ENCODE data around the gene C1orf141.
"Not testable (repeated sequence)": the region's sequence is repeated elsewhere in the genome, so short reads cannot be mapped to it uniquely, and the experiment has no call there.

Gene C1orf141

GRCh38 chr1:67134695-67135094 is at the start of gene C1orf141:
Gene C1orf141, minus strand, starts transcription at chr1:67134970. Its CDS starts 7,730 bp downstream, at chr1:67127240.
- no peak for DNase-seq

GRCh38 chr1:67175530-67176087 is 40.8 kb upstream of the C1orf141 start:
- DNase-seq, result peak; percentile 50

GRCh38 chr1:67174716-67175284 is 40.0 kb upstream of the C1orf141 start:
- DNase-seq, result peak; percentile 47

DNA sequence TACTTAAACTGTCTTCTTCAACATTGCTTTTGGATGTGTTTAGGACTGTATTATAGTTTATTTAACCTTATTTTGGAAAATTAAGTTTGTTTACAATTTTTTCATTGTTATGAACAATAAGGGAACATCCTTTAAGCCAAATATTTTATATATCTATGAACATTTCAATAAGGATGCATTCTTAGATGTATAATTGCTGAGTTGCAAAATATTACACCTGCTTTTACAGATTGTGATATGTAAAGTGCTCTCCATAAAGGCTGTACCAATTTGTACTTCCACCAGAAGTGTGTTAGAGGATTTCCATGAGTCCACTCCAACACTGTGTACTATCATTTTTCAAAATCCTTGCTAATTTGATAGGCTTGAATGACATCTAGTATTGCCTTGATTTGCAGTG is 39.2 kb upstream of the C1orf141 start:
- no peak for DNase-seq

- no peak for DNase-seq
Measured at GRCh38 chr1:67171978-67172377, 37.2 kb upstream of the C1orf141 start.

DNA sequence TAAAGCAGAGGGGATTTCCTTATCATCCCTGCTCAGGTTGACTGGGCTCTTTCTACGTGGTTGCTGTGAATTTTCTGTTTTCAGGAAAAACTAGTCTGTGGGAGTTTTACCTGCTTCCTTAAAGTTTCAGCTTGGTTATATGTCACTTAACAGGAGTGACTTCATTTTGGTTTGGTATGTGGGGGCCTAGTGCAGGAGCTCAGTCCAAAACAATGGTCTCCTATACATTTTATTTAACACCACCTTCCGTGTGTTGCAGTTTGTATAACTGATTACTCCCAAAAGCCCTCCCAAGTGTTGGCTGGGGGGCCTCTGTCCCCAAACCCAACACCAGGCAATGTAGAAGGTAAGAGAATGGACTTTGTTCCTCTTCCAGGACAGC is 36.8 kb upstream of the C1orf141 start:
- DNase-seq, result no peak

DNA sequence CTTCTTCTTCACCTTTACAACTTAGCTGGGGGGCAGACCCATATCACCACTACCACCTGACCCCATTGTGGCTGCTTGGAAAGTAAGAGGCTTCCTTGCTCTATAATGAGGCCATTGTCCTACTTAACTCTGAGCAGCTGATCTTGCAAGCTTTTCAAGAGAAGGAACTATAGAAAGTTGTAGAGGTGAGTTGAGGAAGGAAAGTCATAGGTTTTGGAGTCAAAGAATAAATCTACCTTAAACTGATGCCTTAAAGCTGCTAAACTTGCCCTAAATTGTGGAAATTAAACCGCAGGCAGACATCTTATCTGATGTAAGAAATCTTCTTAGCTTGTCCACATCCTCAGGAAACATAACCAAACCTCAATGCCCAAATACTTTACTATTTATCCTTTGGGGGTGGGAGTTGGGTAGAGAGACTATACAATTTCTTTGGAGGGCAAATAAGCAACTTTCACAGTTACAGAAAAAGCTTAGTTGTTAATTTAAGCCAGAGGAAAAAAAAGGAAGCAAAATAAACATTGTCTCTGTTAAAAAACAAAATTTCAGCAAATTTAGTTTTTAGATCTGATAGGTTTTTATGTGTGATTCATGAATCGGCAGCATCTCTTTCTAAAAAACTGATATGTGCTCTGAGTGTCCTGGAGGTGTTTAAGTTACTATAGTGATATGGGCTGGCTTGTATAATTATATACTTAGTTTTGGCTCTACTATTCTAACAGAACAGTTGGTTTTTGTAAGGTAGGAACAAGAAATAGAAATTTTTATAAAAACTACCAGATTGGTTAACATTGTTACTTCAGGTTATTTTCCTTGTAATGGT is 36.2 kb upstream of the C1orf141 start:
- DNase-seq, result no peak

GRCh38 chr1:67169932-67170331 is 35.2 kb upstream of the C1orf141 start:
- DNase-seq, result no peak

- DNase-seq, result no peak
Measured at GRCh38 chr1:67169496-67169895, 34.7 kb upstream of the C1orf141 start.

DNA sequence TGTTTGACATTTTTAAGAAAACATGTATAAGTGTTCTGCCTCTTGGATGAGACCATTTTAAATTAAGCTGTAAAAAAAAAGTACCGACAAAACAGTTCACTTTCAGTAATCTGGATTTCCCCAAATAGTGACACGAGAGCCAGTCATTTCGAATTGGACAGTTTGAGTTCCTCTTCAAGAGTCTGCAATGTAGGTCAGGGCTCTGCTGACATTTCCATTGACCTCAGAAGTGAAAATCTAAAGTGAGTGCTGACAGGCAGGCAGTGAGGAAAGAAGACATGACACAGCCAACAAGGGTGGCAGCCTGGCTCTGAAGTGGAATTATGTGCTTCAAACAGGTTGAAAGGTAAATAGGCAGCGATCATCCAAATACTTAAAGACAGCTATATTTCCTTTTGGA is 31.4 kb upstream of the C1orf141 start, which contains the start of gene IL23R:
Gene IL23R (plus strand): TSS at position 259 of the 400 bp plus-strand sequence. CDS start 1,667 bp downstream, outside the sequence.
- peak; percentile 68 for DNase-seq

- DNase-seq, result no peak
Measured at GRCh38 chr1:67165468-67166041, 30.8 kb upstream of the C1orf141 start.

GRCh38 chr1:67162954-67163353 is 28.2 kb upstream of the C1orf141 start:
- peak; percentile 71 for DNase-seq

- peak; percentile 56 for DNase-seq
Measured at GRCh38 chr1:67159233-67159632, 24.5 kb upstream of the C1orf141 start.

- DNase-seq, result no peak
Measured at GRCh38 chr1:67158401-67158800, 23.6 kb upstream of the C1orf141 start.

DNA sequence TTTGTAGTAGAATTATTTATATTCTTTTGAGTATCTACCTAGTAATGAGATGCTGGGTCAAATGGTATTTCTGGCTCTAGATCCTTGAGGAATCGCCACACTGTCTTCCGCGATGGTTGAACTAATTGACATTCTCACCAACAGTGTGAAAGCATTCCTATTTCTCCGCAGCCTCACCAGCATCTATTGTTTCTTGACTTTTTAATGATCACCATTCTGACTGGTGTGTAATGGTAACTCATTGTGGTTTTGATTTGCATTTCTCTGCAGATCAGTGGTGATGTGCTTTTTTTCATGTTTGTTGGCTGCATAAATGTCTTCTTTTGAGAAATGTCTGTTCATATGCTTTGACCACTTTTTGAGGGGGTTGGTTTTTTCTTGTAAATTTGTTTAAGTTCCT is 16.2 kb upstream of the C1orf141 start:
- DNase-seq, result no peak

- DNase-seq, result peak; percentile 64
Measured at GRCh38 chr1:67149179-67149770, 14.5 kb upstream of the C1orf141 start.

DNA sequence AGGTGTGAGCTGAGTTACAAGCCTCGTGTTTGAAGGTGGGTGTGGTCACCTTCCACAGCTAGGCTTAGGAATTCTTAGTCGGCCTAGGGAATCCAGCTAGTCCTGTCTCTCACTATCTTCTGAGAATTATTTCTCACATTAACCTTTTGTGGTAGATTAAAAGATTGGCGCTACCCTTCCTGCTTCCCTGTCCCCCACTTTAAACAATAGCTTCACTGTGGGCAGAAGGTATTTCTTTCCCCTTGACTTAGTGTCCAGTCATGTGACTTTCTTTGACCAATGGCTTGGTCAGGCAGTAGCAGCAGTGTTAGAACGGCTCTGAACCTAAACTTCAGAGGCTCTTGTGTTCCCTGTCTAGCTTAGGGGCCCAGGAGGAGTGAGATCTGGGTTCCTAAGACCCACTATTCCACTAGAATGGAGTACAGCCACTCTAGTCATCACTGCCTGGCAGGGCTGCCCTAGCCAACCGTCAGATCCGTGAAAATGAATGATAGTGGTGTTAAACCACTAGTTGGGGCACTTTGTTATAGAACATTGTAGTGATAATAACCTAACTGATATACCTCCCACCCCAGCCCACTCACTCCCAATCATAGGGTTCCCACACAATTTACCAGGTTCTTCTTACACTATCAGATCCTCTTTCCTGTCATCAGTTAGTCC is 13.9 kb upstream of the C1orf141 start:
- DNase-seq, result no peak

DNA sequence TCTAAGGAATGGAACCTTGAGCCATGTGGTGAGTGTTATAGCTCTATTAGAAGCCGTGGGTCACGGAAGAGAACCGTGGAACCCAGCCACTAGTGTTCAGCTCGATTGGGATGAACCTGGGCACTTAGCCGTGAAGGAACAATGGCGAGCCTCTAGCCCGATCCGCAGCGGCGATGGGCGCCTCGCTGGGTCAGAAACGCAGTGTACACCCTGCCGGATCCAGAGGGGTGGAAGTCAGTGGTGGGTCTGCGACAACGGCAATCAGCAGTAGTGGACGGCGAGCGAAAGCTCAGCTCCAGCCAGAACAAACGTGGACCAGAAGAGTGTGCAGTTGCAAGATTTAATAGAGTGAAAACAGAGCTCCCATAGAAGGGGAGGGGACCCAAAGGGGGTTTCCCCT is 13.2 kb upstream of the C1orf141 start:
- DNase-seq, result not testable (repeated sequence)

DNA sequence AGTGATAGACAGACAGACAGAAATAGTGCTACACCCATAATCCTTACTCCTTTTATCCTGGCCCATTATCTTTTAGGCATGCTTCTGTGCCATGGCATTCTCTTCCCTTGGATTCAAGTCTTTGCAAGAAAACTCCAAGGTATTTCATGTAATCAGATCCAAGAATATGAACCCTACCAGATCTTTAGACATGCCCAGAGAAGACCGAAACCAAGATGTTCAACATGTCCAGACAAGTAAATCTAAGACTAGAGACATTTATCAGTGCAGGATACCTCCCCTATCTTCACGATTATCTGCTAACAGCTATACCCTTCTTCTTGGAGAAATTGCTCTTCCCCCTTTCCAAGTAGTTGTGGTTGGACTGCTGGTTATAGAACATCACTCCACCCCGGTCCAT is 11.8 kb upstream of the C1orf141 start:
- no peak for DNase-seq

DNA sequence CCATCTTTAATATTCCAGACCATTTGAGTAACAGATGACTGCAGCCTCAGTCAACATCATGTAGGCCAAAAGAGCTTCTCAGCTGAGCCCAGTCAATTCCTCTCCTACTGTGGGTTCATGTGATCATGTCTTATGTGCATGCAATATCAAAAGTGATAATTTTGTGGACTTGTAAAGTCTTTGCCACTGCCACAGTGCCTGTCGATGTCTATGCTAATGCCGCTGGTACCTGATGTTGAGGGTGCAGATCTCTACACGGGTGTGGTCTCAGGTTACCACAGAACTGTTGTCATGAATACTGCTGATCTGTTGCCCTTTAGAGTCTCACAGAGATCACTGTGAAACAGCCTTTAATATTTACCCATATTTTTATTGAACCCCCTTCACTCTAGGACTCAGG is 11.3 kb upstream of the C1orf141 start:
- no peak for DNase-seq

DNA sequence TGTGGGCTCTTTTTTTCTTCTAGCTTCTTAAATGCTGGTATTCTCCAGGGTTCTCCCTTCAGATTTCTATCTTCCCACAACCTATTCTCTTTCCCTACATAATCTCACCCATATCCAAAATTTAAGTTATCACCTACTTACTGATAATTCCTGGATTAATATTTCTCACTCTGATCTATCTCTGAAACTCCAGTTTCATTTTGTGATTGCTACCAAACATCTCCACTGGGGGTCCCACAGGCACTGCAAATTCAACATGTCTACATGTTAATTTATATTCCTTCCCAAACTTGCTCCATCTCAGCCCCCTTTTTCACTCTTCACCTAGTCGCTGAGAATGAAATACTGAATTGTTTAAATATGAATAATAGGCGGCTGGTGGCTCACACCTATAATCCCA is 9.9 kb upstream of the C1orf141 start:
- no peak for DNase-seq

DNA sequence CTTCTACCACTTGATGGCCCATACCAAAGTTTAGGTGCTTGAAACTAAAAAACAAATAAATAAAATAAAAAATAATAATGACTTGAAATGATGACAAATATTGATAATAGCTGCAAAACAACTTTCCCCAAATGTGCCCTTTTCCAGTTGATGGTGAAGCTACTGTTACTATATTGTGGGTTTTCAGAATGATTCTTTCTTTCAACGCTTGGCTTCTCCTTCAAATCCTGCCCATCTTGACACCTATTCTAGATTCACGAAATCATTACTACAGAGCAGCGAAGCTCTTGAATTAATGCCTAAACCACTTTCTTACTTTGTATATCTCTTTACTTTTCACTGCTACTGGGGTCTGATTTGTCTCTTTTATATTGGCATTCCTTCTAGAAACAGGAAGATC is 9.2 kb upstream of the C1orf141 start:
- DNase-seq, result no peak

DNA sequence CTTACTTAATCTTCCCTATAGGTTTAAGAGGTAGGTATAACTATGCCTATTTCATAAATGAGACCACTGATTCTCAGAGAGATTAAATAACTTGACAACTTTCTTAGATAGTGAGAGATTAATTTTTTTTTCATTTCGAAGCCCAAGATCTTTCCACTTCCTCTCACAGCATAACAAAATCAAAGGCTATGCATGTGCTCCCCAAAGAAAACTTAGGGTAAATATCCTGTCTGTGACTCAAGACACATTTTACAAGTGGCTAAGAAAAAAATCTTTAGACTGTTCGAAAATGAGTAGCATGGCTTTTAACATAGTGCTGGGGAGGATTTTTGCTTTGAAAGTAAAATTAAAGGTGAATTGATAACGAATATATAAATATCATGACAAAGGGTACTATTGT is 8.2 kb upstream of the C1orf141 start:
- DNase-seq, result no peak
